Stimulated activated CD8-positive, alpha-beta memory T cell treated with anti-CD3 and anti-CD28 coated beads, Interleukin-4, amount 100 ng/mL, for 24 hours (primary cell): ENCODE measurements around the gene CUX1.
"Not testable (repeated sequence)": the region's sequence is repeated elsewhere in the genome, so short reads cannot be mapped to it uniquely, and the experiment has no call there.

ENCODE experiments used
- DNase-seq: peaks from one replicate; pipeline ENCODE4 v3.0.0-alpha.2; 2020; ENCODE audit warnings: low read depth

Gene CUX1

GRCh38 chr7:101984133-101984879 is 166.9 kb downstream of the CUX1 start:
- DNase-seq: no peak

- DNase-seq: no peak
Observed at GRCh38 chr7:101985057-101985902, 167.9 kb downstream of the CUX1 start.

GRCh38 chr7:101985903-101986734 is 168.7 kb downstream of the CUX1 start:
- no peak for DNase-seq

- DNase-seq: no peak
Observed at GRCh38 chr7:101987494-101987893, 170.1 kb downstream of the CUX1 start.

GRCh38 chr7:101988060-101988459 is 170.6 kb downstream of the CUX1 start:
- DNase-seq: not testable (repeated sequence)

GRCh38 chr7:101988513-101988912 is 171.1 kb downstream of the CUX1 start:
- DNase-seq: no peak

GRCh38 chr7:101989101-101989500 is 171.7 kb downstream of the CUX1 start:
- no peak for DNase-seq

- no peak for DNase-seq
Observed at GRCh38 chr7:101990811-101991418, 173.5 kb downstream of the CUX1 start.

- DNase-seq: no peak
Observed at GRCh38 chr7:101991860-101992259, 174.4 kb downstream of the CUX1 start.

- no peak for DNase-seq
Observed at GRCh38 chr7:101993311-101993710, 175.9 kb downstream of the CUX1 start.

- no peak for DNase-seq
Observed at GRCh38 chr7:101995121-101995520, 177.7 kb downstream of the CUX1 start.

GRCh38 chr7:101996131-101996691 is 178.8 kb downstream of the CUX1 start:
- no peak for DNase-seq

- DNase-seq: no peak
Observed at GRCh38 chr7:101996876-101997275, 179.4 kb downstream of the CUX1 start.

- no peak for DNase-seq
Observed at GRCh38 chr7:101998029-101998905, 180.8 kb downstream of the CUX1 start.

GRCh38 chr7:101998906-101999240 is 181.4 kb downstream of the CUX1 start:
- no peak for DNase-seq

GRCh38 chr7:101999393-101999792 is 182.0 kb downstream of the CUX1 start:
- no peak for DNase-seq

GRCh38 chr7:102000123-102000522 is 182.7 kb downstream of the CUX1 start:
- DNase-seq: no peak

GRCh38 chr7:102004229-102004628 is 186.8 kb downstream of the CUX1 start:
- no peak for DNase-seq

- no peak for DNase-seq
Observed at GRCh38 chr7:102004848-102005247, 187.4 kb downstream of the CUX1 start.

GRCh38 chr7:102005933-102006480 is 188.6 kb downstream of the CUX1 start:
- DNase-seq: no peak
